Measurements from ENCODE around the gene GRIK4. TPM values are rescaled to one million over a fixed set of nuclear protein-coding genes. Genes with fewer than 3 reads are reported as not detected.

The GRIK4 gene
- total and polyA plus RNA-seq, 4 donors = 0.05 to 0.25 (median 0.06) TPM; not detected in 1

DNA sequence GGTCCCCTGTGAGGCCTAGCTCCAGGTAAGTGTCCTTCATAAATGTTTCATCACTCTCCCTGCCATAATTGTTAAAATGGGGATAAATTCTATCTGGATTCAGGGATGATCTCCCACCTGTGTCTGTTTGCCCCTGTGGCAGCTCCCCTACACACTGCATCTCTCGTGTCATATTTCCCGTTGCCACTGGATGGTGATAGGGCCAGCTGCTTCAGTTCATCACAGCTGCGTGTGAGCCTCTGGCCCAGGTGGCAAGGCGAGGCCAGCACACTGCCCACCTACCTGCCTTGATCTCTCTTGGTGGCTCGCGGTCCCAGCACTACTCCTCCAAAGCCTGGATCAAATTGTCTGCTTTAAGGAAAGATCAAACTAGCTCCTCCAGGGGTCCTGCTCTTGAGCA, 187.4 kb downstream of the GRIK4 start (continued):
- TF ChIP-seq, protein P1, sequence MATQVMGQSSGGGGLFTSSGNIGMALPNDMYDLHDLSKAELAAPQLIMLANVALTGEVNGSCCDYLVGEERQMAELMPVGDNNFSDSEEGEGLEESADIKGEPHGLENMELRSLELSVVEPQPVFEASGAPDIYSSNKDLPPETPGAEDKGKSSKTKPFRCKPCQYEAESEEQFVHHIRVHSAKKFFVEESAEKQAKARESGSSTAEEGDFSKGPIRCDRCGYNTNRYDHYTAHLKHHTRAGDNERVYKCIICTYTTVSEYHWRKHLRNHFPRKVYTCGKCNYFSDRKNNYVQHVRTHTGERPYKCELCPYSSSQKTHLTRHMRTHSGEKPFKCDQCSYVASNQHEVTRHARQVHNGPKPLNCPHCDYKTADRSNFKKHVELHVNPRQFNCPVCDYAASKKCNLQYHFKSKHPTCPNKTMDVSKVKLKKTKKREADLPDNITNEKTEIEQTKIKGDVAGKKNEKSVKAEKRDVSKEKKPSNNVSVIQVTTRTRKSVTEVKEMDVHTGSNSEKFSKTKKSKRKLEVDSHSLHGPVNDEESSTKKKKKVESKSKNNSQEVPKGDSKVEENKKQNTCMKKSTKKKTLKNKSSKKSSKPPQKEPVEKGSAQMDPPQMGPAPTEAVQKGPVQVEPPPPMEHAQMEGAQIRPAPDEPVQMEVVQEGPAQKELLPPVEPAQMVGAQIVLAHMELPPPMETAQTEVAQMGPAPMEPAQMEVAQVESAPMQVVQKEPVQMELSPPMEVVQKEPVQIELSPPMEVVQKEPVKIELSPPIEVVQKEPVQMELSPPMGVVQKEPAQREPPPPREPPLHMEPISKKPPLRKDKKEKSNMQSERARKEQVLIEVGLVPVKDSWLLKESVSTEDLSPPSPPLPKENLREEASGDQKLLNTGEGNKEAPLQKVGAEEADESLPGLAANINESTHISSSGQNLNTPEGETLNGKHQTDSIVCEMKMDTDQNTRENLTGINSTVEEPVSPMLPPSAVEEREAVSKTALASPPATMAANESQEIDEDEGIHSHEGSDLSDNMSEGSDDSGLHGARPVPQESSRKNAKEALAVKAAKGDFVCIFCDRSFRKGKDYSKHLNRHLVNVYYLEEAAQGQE (IDR thresholded peaks at IDR 0.05) = no peak
- TF ChIP-seq FOXA1 (IDR thresholded peaks at IDR 0.05) = no peak
- no peak for TF ChIP-seq NR2F2 (IDR thresholded peaks at IDR 0.05)
- no peak for TF ChIP-seq RAD21 (IDR thresholded peaks at IDR 0.05)
- no peak for TF ChIP-seq YY1 (IDR thresholded peaks at IDR 0.05)
- no peak for TF ChIP-seq TAF1 (conservative IDR thresholded peaks at IDR 0.05)
- no peak for TF ChIP-seq SP1 (IDR thresholded peaks at IDR 0.05)
- no peak for TF ChIP-seq HNF4A (conservative IDR thresholded peaks at IDR 0.05)
- TF ChIP-seq, protein P2, sequence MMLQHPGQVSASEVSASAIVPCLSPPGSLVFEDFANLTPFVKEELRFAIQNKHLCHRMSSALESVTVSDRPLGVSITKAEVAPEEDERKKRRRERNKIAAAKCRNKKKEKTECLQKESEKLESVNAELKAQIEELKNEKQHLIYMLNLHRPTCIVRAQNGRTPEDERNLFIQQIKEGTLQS (IDR thresholded peaks at IDR 0.05) = no peak
- no peak for TF ChIP-seq JUND (IDR thresholded peaks at IDR 0.05)
- no peak for TF ChIP-seq RXRA (IDR thresholded peaks at IDR 0.05)

DNA sequence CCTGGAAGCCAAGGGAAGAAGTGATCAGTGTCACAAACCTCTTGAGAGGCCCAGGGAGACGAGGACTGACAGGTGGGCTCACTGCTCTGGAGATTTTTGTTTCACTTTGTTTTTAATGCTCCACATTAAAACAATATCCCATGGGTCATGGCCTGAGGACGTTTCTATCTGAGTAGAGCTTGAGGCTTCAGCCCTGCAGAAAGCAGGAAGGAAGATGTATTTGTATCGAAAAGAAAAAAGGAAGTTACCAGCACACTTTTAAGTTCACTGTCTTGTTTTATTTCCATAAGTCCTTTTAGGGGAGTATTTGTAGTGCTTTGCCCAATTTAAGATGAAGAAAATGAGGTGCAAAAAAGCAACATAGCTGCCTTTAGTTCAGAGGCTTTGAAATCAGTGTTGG, 191.1 kb downstream of the GRIK4 start:
- Histone ChIP-seq H3K36me3 (ENCODE audit: control insufficient read depth in 4 of 4, insufficient read depth in 3 of 4, low read depth in 1 of 4, low read length in 3 of 4) (no peaks in the 10 kb centered on the region), H3K4me3 (ENCODE audit: low read depth in 1 of 3, low read length in 3 of 3) (no peak overlapping the region), H3K9ac (ENCODE audit: low read depth in 1 of 2, low read length in 2 of 2) (no peak overlapping the region), H3K4me1 (ENCODE audit: control insufficient read depth in 4 of 4, insufficient read depth in 4 of 4, low read length in 3 of 4) (no peaks in the 10 kb centered on the region), H3K27me3 (ENCODE audit: control insufficient read depth in 4 of 4, insufficient read depth in 4 of 4, low read length in 3 of 4) (no peaks in the 10 kb centered on the region), H3K9me3 (ENCODE audit: control insufficient read depth in 4 of 4, low read length in 3 of 4) (peaks cover 1 to 10% (median 9%) of the 10 kb centered on the region in 4 donors), H3K27ac (ENCODE audit: low read depth in 1 of 2, low read length in 2 of 2) (no peak overlapping the region)
- DNase-seq (ENCODE audit: low spot score) = no peak
- TF ChIP-seq, protein P3, sequence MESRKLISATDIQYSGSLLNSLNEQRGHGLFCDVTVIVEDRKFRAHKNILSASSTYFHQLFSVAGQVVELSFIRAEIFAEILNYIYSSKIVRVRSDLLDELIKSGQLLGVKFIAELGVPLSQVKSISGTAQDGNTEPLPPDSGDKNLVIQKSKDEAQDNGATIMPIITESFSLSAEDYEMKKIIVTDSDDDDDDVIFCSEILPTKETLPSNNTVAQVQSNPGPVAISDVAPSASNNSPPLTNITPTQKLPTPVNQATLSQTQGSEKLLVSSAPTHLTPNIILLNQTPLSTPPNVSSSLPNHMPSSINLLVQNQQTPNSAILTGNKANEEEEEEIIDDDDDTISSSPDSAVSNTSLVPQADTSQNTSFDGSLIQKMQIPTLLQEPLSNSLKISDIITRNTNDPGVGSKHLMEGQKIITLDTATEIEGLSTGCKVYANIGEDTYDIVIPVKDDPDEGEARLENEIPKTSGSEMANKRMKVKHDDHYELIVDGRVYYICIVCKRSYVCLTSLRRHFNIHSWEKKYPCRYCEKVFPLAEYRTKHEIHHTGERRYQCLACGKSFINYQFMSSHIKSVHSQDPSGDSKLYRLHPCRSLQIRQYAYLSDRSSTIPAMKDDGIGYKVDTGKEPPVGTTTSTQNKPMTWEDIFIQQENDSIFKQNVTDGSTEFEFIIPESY (IDR thresholded peaks at IDR 0.05) = no peak
- no peak for TF ChIP-seq FOXA1 (IDR thresholded peaks at IDR 0.05)
- no peak for TF ChIP-seq RAD21 (IDR thresholded peaks at IDR 0.05)
- TF ChIP-seq SP1 (IDR thresholded peaks at IDR 0.05) = no peak
- no peak for TF ChIP-seq RXRA (IDR thresholded peaks at IDR 0.05)
- TF ChIP-seq, protein P4, sequence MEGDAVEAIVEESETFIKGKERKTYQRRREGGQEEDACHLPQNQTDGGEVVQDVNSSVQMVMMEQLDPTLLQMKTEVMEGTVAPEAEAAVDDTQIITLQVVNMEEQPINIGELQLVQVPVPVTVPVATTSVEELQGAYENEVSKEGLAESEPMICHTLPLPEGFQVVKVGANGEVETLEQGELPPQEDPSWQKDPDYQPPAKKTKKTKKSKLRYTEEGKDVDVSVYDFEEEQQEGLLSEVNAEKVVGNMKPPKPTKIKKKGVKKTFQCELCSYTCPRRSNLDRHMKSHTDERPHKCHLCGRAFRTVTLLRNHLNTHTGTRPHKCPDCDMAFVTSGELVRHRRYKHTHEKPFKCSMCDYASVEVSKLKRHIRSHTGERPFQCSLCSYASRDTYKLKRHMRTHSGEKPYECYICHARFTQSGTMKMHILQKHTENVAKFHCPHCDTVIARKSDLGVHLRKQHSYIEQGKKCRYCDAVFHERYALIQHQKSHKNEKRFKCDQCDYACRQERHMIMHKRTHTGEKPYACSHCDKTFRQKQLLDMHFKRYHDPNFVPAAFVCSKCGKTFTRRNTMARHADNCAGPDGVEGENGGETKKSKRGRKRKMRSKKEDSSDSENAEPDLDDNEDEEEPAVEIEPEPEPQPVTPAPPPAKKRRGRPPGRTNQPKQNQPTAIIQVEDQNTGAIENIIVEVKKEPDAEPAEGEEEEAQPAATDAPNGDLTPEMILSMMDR (IDR thresholded peaks at IDR 0.05; ENCODE audit: low read depth, low read length, missing input control) = no peak
- TF ChIP-seq HNF4G (IDR thresholded peaks at IDR 0.05) = no peak
- TF ChIP-seq, protein P5, sequence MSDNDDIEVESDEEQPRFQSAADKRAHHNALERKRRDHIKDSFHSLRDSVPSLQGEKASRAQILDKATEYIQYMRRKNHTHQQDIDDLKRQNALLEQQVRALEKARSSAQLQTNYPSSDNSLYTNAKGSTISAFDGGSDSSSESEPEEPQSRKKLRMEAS (IDR thresholded peaks at IDR 0.05) = no peak
- TF ChIP-seq, protein P1 (IDR thresholded peaks at IDR 0.05) = no peak
- no peak for TF ChIP-seq NR2F2 (IDR thresholded peaks at IDR 0.05)
- no peak for TF ChIP-seq JUND (IDR thresholded peaks at IDR 0.05)
- TF ChIP-seq YY1 (IDR thresholded peaks at IDR 0.05) = no peak
- TF ChIP-seq FOXA2 (IDR thresholded peaks at IDR 0.05) = no peak
- no peak for TF ChIP-seq GABPA (IDR thresholded peaks at IDR 0.05 in 1 of 2, conservative IDR thresholded peaks at IDR 0.05 in 1 of 2)
- TF ChIP-seq HNF4A (conservative IDR thresholded peaks at IDR 0.05) = no peak
- no peak for TF ChIP-seq TAF1 (conservative IDR thresholded peaks at IDR 0.05)
- no peak for TF ChIP-seq EGR1 (IDR thresholded peaks at IDR 0.05; ENCODE audit: low read depth in 2 of 2)
- WGBS = 59% methylated on average over 3 of the region's 3 CpGs

Data from liver (tissue), 9 donors.